Mesenchymal stem cell (in vitro differentiated cells and primary cell): Measurements from ENCODE around the gene PLCL1.
A peak's percentile ranks its signal among the peaks of the same experiment; 100 is the strongest.

ENCODE experiments used
- DNase-seq: peaks from one replicate; pipeline ENCODE4 v3.0.0-alpha.2; 2013
- H2AFZ ChIP-seq: one replicate; pipeline ENCODE4 v1.6.1; 2013; ENCODE audit warnings: low read depth, mild to moderate bottlenecking, control low read depth, inconsistent platforms, low read length, moderate library complexity
- H2AK5ac ChIP-seq: 2 replicates; pipeline ENCODE4 v1.6.1; 2013; ENCODE audit warnings: low read length, moderate library complexity, mild to moderate bottlenecking, inconsistent platforms; ENCODE audit not compliant: severe bottlenecking
- H2BK120ac ChIP-seq: one replicate; pipeline ENCODE4 v1.6.1; 2013; ENCODE audit warnings: low read depth, mild to moderate bottlenecking, inconsistent platforms, low read length, moderate library complexity
- H2BK12ac ChIP-seq, 2 experiments: one replicate each; pipeline ENCODE4 v1.6.1; 2013; ENCODE audit warnings: inconsistent platforms in 2 of 2, low read length in 2 of 2, mild to moderate bottlenecking in 2 of 2, moderate library complexity in 2 of 2, control low read depth in 1 of 2
- H2BK15ac ChIP-seq: one replicate; pipeline ENCODE4 v1.6.1; 2013; ENCODE audit warnings: mild to moderate bottlenecking, low read depth, inconsistent platforms; ENCODE audit not compliant: poor library complexity, severe bottlenecking
- H2BK5ac ChIP-seq: 2 replicates; pipeline ENCODE4 v1.6.1; 2013; ENCODE audit warnings: low read depth, mild to moderate bottlenecking, low read length, control low read depth, inconsistent platforms; ENCODE audit not compliant: poor library complexity, severe bottlenecking
- H3K14ac ChIP-seq, 2 experiments: one replicate each; pipeline ENCODE4 v1.6.1; 2013; ENCODE audit warnings: inconsistent platforms in 2 of 2, low read length in 2 of 2, control low read depth in 1 of 2, mild to moderate bottlenecking in 1 of 2, moderate library complexity in 1 of 2
- H3K18ac ChIP-seq, 2 experiments: one replicate each; pipeline ENCODE4 v1.6.1; 2013; ENCODE audit warnings: inconsistent platforms in 2 of 2, low read length in 2 of 2, control low read depth in 1 of 2, low read depth in 1 of 2, mild to moderate bottlenecking in 1 of 2
- H3K23ac ChIP-seq, 2 experiments: one replicate each; pipeline ENCODE4 v1.6.1; 2013; ENCODE audit warnings: inconsistent platforms in 2 of 2, low read length in 2 of 2, mild to moderate bottlenecking in 2 of 2, moderate library complexity in 2 of 2, control low read depth in 1 of 2
- H3K27ac ChIP-seq: 2 replicates; pipeline ENCODE4 v1.5.1; 2013; ENCODE audit warnings: mild to moderate bottlenecking, moderate library complexity, low read length, control low read depth, inconsistent platforms; ENCODE audit not compliant: poor library complexity, severe bottlenecking
- H3K27me3 ChIP-seq, 2 experiments: 2 replicates each; pipeline versions ENCODE4 v1.6.1 to v1.7.0; 2013; ENCODE audit warnings: low read length in 2 of 2, mild to moderate bottlenecking in 2 of 2, moderate library complexity in 2 of 2, control low read depth in 1 of 2, inconsistent platforms in 1 of 2; ENCODE audit not compliant: control insufficient read depth in 1 of 2, insufficient read depth in 1 of 2
- H3K36me3 ChIP-seq, 2 experiments: 2 replicates each; pipeline versions ENCODE4 v1.6.1 to v1.7.0; 2013; ENCODE audit warnings: low read length in 2 of 2, control low read depth in 1 of 2, inconsistent platforms in 1 of 2, low read depth in 1 of 2, mild to moderate bottlenecking in 1 of 2; ENCODE audit not compliant: insufficient read depth in 2 of 2, control insufficient read depth in 1 of 2
- H3K4ac ChIP-seq, 2 experiments: one replicate each; pipeline ENCODE4 v1.6.1; 2013; ENCODE audit warnings: inconsistent platforms in 2 of 2, low read length in 2 of 2, mild to moderate bottlenecking in 2 of 2, moderate library complexity in 2 of 2, control low read depth in 1 of 2, low read depth in 1 of 2
- H3K4me1 ChIP-seq: 2 replicates; pipeline ENCODE4 v1.6.1; 2013; ENCODE audit warnings: low read depth, low read length, control low read depth; ENCODE audit not compliant: control insufficient read depth, insufficient read depth
- H3K4me2 ChIP-seq: 2 replicates; pipeline ENCODE4 v1.6.1; 2013; ENCODE audit warnings: low read length, mild to moderate bottlenecking, inconsistent platforms; ENCODE audit not compliant: poor library complexity, severe bottlenecking
- H3K4me3 ChIP-seq, 2 experiments: 2 replicates each; pipeline versions ENCODE4 v1.5.1 to v1.7.0; 2013; ENCODE audit warnings: low read length in 2 of 2, mild to moderate bottlenecking in 2 of 2, control low read depth in 1 of 2, low read depth in 1 of 2; ENCODE audit not compliant: insufficient read depth in 1 of 2
- H3K79me1 ChIP-seq: replicated peaks from 2 replicates; pipeline ENCODE4 v1.6.1; 2013; ENCODE audit warnings: mild to moderate bottlenecking, control low read depth, low read length, inconsistent platforms; ENCODE audit not compliant: poor library complexity, severe bottlenecking
- H3K9ac ChIP-seq: 2 replicates; pipeline ENCODE4 v1.7.0; 2013; ENCODE audit warnings: mild to moderate bottlenecking, low read length, moderate library complexity
- H3K9me3 ChIP-seq: 2 replicates; pipeline ENCODE4 v1.7.0; 2013; ENCODE audit warnings: mild to moderate bottlenecking, low read length; ENCODE audit not compliant: control insufficient read depth
- H4K8ac ChIP-seq: one replicate; pipeline ENCODE4 v1.6.1; 2013; ENCODE audit warnings: inconsistent platforms, mild to moderate bottlenecking, low read length, moderate library complexity
- H4K91ac ChIP-seq: one replicate; pipeline ENCODE4 v1.6.1; 2013; ENCODE audit warnings: mild to moderate bottlenecking, low read length, inconsistent platforms
- WGBS: methylation state at CpG from one replicate; pipeline ENCODE4 v1.1.7; 2013; ENCODE audit warnings: mixed read lengths; 5-methylcytosine and 5-hydroxymethylcytosine counted together

The PLCL1 gene

GRCh38 chr2:197924483-197924882, 120.1 kb downstream of the PLCL1 start:
- no peak overlapping the region for H2BK120ac ChIP-seq
- no peak overlapping the region for H4K91ac ChIP-seq
- H3K27ac ChIP-seq, result no peak overlapping the region
- H3K14ac ChIP-seq, result no peak overlapping the region
- no peaks in the 10 kb centered on the region for H3K36me3 ChIP-seq
- H3K27me3 ChIP-seq, result no peaks in the 10 kb centered on the region
- no peaks in the 10 kb centered on the region for H3K9me3 ChIP-seq
- H3K4me3 ChIP-seq, result no peak overlapping the region
- H2BK15ac ChIP-seq, result no peak overlapping the region
- H3K23ac ChIP-seq, result no peak overlapping the region
- no peak for DNase-seq
- no peaks in the 10 kb centered on the region for H3K4me1 ChIP-seq
- H3K18ac ChIP-seq, result no peak overlapping the region
- WGBS, result 91% methylated on average over 3 of the region's 5 CpGs
- no peak overlapping the region for H2BK12ac ChIP-seq
- H3K9ac ChIP-seq, result no peak overlapping the region
- H2AFZ ChIP-seq, result no peak overlapping the region
- no peak overlapping the region for H2BK5ac ChIP-seq
- no peak overlapping the region for H3K4ac ChIP-seq
- H2AK5ac ChIP-seq, result no peak overlapping the region
- no peak overlapping the region for H3K4me2 ChIP-seq
- no peak overlapping the region for H4K8ac ChIP-seq
- no peaks in the 10 kb centered on the region for H3K79me1 ChIP-seq

DNA sequence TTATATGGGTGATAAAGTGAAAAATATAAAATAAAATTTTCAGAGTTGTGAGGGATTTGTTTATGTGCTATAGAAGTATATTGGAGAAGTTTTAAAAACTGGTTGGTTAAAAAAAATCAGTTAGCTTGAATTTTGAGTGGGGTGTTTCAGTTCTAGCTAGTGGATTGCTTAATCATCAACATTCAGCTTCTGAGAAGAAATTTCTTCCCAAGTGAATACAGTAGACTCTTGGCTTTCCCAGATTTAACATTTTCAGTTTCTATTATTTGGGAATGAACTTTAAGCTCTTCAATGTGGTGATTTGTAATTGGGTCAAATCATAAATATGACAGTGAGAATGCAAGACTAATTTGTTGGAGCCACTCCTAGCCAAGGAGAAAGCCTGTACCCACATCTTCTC, 120.8 kb downstream of the PLCL1 start:
- H2BK12ac ChIP-seq, result no peak overlapping the region
- no peaks in the 10 kb centered on the region for H3K36me3 ChIP-seq
- no peak overlapping the region for H2BK120ac ChIP-seq
- H3K4ac ChIP-seq, result no peak overlapping the region
- H3K4me1 ChIP-seq, result no peaks in the 10 kb centered on the region
- H2BK15ac ChIP-seq, result no peak overlapping the region
- no peaks in the 10 kb centered on the region for H3K79me1 ChIP-seq
- H4K91ac ChIP-seq, result no peak overlapping the region
- no peak overlapping the region for H2AK5ac ChIP-seq
- H3K9me3 ChIP-seq, result no peaks in the 10 kb centered on the region
- H3K27ac ChIP-seq, result no peak overlapping the region
- no peak overlapping the region for H3K18ac ChIP-seq
- no peak overlapping the region for H3K4me2 ChIP-seq
- H2AFZ ChIP-seq, result no peak overlapping the region
- H3K9ac ChIP-seq, result no peak overlapping the region
- H3K27me3 ChIP-seq, result no peaks in the 10 kb centered on the region
- no peak overlapping the region for H2BK5ac ChIP-seq
- H3K14ac ChIP-seq, result no peak overlapping the region
- H3K4me3 ChIP-seq, result no peak overlapping the region
- no peak overlapping the region for H3K23ac ChIP-seq
- DNase-seq, result no peak
- no peak overlapping the region for H4K8ac ChIP-seq

- Histone ChIP-seq H2BK15ac (no peak overlapping the region), H3K4me2 (no peak overlapping the region), H3K9ac (no peak overlapping the region), H3K79me1 (no peaks in the 10 kb centered on the region), H3K23ac (no peak overlapping the region), H4K8ac (no peak overlapping the region), H2BK12ac (no peak overlapping the region), H3K27ac (no peak overlapping the region), H2AFZ (no peak overlapping the region), H3K18ac (no peak overlapping the region), H3K4ac (no peak overlapping the region), H3K9me3 (no peaks in the 10 kb centered on the region), H3K27me3 (no peaks in the 10 kb centered on the region), H2BK120ac (no peak overlapping the region), H4K91ac (no peak overlapping the region), H2BK5ac (no peak overlapping the region), H3K36me3 (no peaks in the 10 kb centered on the region), H3K4me3 (no peak overlapping the region), H3K4me1 (no peaks in the 10 kb centered on the region), H2AK5ac (no peak overlapping the region), H3K14ac (no peak overlapping the region)
- no peak for DNase-seq
These were observed 121.6 kb downstream of the PLCL1 start for GRCh38 chr2:197925976-197926375.

GRCh38 chr2:197926673-197927072, 122.3 kb downstream of the PLCL1 start:
- H3K14ac ChIP-seq, result no peak overlapping the region
- H3K23ac ChIP-seq, result no peak overlapping the region
- H3K4me1 ChIP-seq, result no peaks in the 10 kb centered on the region
- no peak overlapping the region for H3K4me3 ChIP-seq
- no peak for DNase-seq
- no peak overlapping the region for H2AFZ ChIP-seq
- no peak overlapping the region for H3K27ac ChIP-seq
- H2BK15ac ChIP-seq, result no peak overlapping the region
- H3K9me3 ChIP-seq, result no peaks in the 10 kb centered on the region
- no peak overlapping the region for H2BK120ac ChIP-seq
- no peak overlapping the region for H3K4me2 ChIP-seq
- H2BK12ac ChIP-seq, result no peak overlapping the region
- no peak overlapping the region for H2AK5ac ChIP-seq
- H3K79me1 ChIP-seq, result no peaks in the 10 kb centered on the region
- peak overlapping the region; percentile 37 for H2BK5ac ChIP-seq
- H3K18ac ChIP-seq, result no peak overlapping the region
- peak overlapping the region in 1 of 2 experiments; percentile 29 for H3K4ac ChIP-seq
- no peak overlapping the region for H4K91ac ChIP-seq
- H3K36me3 ChIP-seq, result no peaks in the 10 kb centered on the region
- no peaks in the 10 kb centered on the region for H3K27me3 ChIP-seq
- WGBS, result 63% methylated on average over 3 of the region's 4 CpGs
- H3K9ac ChIP-seq, result no peak overlapping the region
- H4K8ac ChIP-seq, result no peak overlapping the region
